ENCODE results near the gene WIPI1. TPM values are rescaled to one million over a fixed set of nuclear protein-coding genes. Genes with fewer than 3 reads are reported as not detected.

Gene WIPI1, protein sequence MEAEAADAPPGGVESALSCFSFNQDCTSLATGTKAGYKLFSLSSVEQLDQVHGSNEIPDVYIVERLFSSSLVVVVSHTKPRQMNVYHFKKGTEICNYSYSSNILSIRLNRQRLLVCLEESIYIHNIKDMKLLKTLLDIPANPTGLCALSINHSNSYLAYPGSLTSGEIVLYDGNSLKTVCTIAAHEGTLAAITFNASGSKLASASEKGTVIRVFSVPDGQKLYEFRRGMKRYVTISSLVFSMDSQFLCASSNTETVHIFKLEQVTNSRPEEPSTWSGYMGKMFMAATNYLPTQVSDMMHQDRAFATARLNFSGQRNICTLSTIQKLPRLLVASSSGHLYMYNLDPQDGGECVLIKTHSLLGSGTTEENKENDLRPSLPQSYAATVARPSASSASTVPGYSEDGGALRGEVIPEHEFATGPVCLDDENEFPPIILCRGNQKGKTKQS
- 19.8 TPM for total RNA-seq (2021; ENCODE audit: unreplicated experiment)
- 28.2 TPM for polyA plus RNA-seq (2012; ENCODE audit: insufficient read length)
- percentile 58 among the genes with signal in this experiment for Bru-seq, nascent RNA
- percentile 50 among the genes with signal in this experiment for BruChase-seq, experiment 1, labeled RNA remaining after a 2-hour chase
- BruChase-seq, experiment 2, labeled RNA remaining after a 6-hour chase: percentile 60 among the genes with signal in this experiment
- long read RNA-seq, transcript WIPI1-201 (13 exons, 1,832 nt): major isoform, 23 of 47 reads
- long read RNA-seq, transcript WIPI1-202 (12 exons, 1,575 nt): minor isoform, 5 of 47 reads
- long read RNA-seq, partial matches to known transcripts: 14 of 47 reads
- long read RNA-seq, other reads (novel, unspliced or antisense): 4 of 47 reads

GRCh38 chr17:68457168-68457538 is at the start of gene WIPI1:
Gene WIPI1, minus strand, starts transcription at chr17:68457496. Its CDS starts 75 bp downstream, at chr17:68457421.
- POLR2A ChIA-PET: no interaction called here
- Histone ChIP-seq H3K27me3 (ENCODE audit: control insufficient read depth, insufficient read depth, low read length) (no peaks in the 10 kb centered on the region), H3K27ac (ENCODE audit: low read length) (peak within 1 kb of the TSS; percentile 70), H3K4me1 (ENCODE audit: control insufficient read depth, insufficient read depth, low read length) (peaks cover 6% of the 10 kb centered on the region), H3K36me3 (ENCODE audit: control insufficient read depth, insufficient read depth, low read length) (no peaks in the 10 kb centered on the region), H3K9me3 (ENCODE audit: control insufficient read depth, insufficient read depth, low read depth, low read length) (no peaks in the 10 kb centered on the region), H3K4me3 (ENCODE audit: low read depth in 2 of 2, low read length in 2 of 2) (peak within 1 kb of the TSS; percentile 71)
- no peak for DNase-seq (ENCODE audit: low read depth, low spot score)
- no peak for TF ChIP-seq TCF7L2 (IDR thresholded peaks at IDR 0.05; ENCODE audit: low read depth, low read length)
- no peak for TF ChIP-seq REST (IDR thresholded peaks at IDR 0.05; ENCODE audit: insufficient read depth in 1 of 2, low read depth in 2 of 2, low read length in 1 of 2)
- in situ Hi-C loops (cut with HindIII; ENCODE audit: low pct_unique_long_range_greater_than_20kb, low sequenced_read_pairs): no loop called here
- intact Hi-C loops (cut with micrococcal nuclease; ENCODE audit: unreplicated experiment): no loop called here
- peak; percentile 66 for ATAC-seq
- no TSS peak for BruUV-seq (replicated peaks)
- CTCF ChIA-PET: interaction anchor here (0.7 kb wide), 2 partner anchors 20 to 787 kb away, joined by 3 to 6 read pairs; no protein-coding TSS in a partner anchor

GRCh38 chr17:68505951-68506350 is 48.7 kb upstream of the WIPI1 start:
- Histone ChIP-seq H3K27me3 (ENCODE audit: control insufficient read depth, insufficient read depth, low read length) (no peaks in the 10 kb centered on the region), H3K4me3 (ENCODE audit: low read depth in 2 of 2, low read length in 2 of 2) (no peak overlapping the region), H3K4me1 (ENCODE audit: control insufficient read depth, insufficient read depth, low read length) (no peaks in the 10 kb centered on the region; the same call in 1 of the 2 replicates), H3K27ac (ENCODE audit: low read length) (no peak overlapping the region), H3K9me3 (ENCODE audit: control insufficient read depth, insufficient read depth, low read depth, low read length) (no peaks in the 10 kb centered on the region), H3K36me3 (ENCODE audit: control insufficient read depth, insufficient read depth, low read length) (no peaks in the 10 kb centered on the region)
- POLR2A ChIA-PET: no interaction called here
- intact Hi-C loops (cut with micrococcal nuclease; ENCODE audit: unreplicated experiment): no loop called here
- CTCF ChIA-PET: no interaction called here
- TF ChIP-seq REST (IDR thresholded peaks at IDR 0.05; ENCODE audit: insufficient read depth in 1 of 2, low read depth in 2 of 2, low read length in 1 of 2) (no peak), TCF7L2 (IDR thresholded peaks at IDR 0.05; ENCODE audit: low read depth, low read length) (no peak), SIN3A (IDR thresholded peaks at IDR 0.05; ENCODE audit: borderline replicate concordance, insufficient read depth, low read depth, low read length) (no peak), POLR2AphosphoS5 (IDR thresholded peaks at IDR 0.05; ENCODE audit: low read depth, low read length) (no peak)
- TF ChIP-seq, protein P1, sequence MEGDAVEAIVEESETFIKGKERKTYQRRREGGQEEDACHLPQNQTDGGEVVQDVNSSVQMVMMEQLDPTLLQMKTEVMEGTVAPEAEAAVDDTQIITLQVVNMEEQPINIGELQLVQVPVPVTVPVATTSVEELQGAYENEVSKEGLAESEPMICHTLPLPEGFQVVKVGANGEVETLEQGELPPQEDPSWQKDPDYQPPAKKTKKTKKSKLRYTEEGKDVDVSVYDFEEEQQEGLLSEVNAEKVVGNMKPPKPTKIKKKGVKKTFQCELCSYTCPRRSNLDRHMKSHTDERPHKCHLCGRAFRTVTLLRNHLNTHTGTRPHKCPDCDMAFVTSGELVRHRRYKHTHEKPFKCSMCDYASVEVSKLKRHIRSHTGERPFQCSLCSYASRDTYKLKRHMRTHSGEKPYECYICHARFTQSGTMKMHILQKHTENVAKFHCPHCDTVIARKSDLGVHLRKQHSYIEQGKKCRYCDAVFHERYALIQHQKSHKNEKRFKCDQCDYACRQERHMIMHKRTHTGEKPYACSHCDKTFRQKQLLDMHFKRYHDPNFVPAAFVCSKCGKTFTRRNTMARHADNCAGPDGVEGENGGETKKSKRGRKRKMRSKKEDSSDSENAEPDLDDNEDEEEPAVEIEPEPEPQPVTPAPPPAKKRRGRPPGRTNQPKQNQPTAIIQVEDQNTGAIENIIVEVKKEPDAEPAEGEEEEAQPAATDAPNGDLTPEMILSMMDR (IDR thresholded peaks at IDR 0.05): no peak
- DNase-seq (ENCODE audit: low read depth, low spot score) (no peak), ATAC-seq (no peak)
- in situ Hi-C loops (cut with HindIII; ENCODE audit: low pct_unique_long_range_greater_than_20kb, low sequenced_read_pairs): no loop called here
- no TSS peak for BruUV-seq (replicated peaks)

Measured in Panc1 (cell line).